Neural cell (in vitro differentiated cells): ENCODE data around the gene SPOCK1. TPM values are rescaled to one million over a fixed set of nuclear protein-coding genes. Genes with fewer than 3 reads are reported as not detected.

ENCODE experiments used
- H2AFZ ChIP-seq: fragments of 200-600, 300-800 bp; sonication (generic), shearing (Covaris generic); 2 replicates; pipeline ENCODE4 v1.6.0; 2014; ENCODE audit warnings: low read depth, mild to moderate bottlenecking, antibody characterized with exemption, low read length, moderate library complexity
- H3F3A ChIP-seq: fragments of 200-600 bp; shearing (Covaris generic); 2 replicates; pipeline ENCODE4 v1.6.1; 2016; ENCODE audit warnings: mild to moderate bottlenecking, moderate library complexity, mixed read lengths, antibody characterized with exemption, low read length; ENCODE audit not compliant: insufficient read depth, poor library complexity, severe bottlenecking
- H3K27ac ChIP-seq: fragments of 200-600, 300-800 bp; sonication (generic), shearing (Covaris generic); 2 replicates; pipeline ENCODE4 v1.5.1; 2014; ENCODE audit warnings: mild to moderate bottlenecking, low read length, moderate library complexity
- H3K27me3 ChIP-seq: fragments of 300-800, 200-600 bp; sonication (generic), shearing (Covaris generic); 2 replicates; pipeline ENCODE4 v1.6.0; 2014; ENCODE audit warnings: mild to moderate bottlenecking, low read depth, low read length, moderate library complexity; ENCODE audit not compliant: insufficient read depth
- H3K36me3 ChIP-seq: fragments of 300-800, 200-600 bp; sonication (generic), shearing (Covaris generic); 2 replicates; pipeline ENCODE4 v1.5.1; 2014; ENCODE audit warnings: mild to moderate bottlenecking, antibody characterized with exemption, low read length, moderate library complexity; ENCODE audit not compliant: insufficient read depth
- H3K4me2 ChIP-seq: fragments of 300-800, 200-600 bp; sonication (generic), shearing (Covaris generic); 2 replicates; pipeline ENCODE4 v1.6.0; 2014; ENCODE audit warnings: mild to moderate bottlenecking, low read length
- H3K4me3 ChIP-seq: fragments of 300-800, 200-600 bp; sonication (generic), shearing (Covaris generic); 2 replicates; pipeline ENCODE4 v1.5.1; 2014; ENCODE audit warnings: mild to moderate bottlenecking, low read length, moderate library complexity
- H3K79me2 ChIP-seq: fragments of 200-600 bp; shearing (Covaris generic); replicated peaks from 2 replicates; pipeline ENCODE4 v1.6.0; 2014; ENCODE audit warnings: mild to moderate bottlenecking, low read length, moderate library complexity; ENCODE audit not compliant: insufficient read depth
- H3K9ac ChIP-seq: fragments of 300-800, 200-600 bp; sonication (generic), shearing (Covaris generic); 2 replicates; pipeline ENCODE4 v1.6.1; 2016; ENCODE audit warnings: mild to moderate bottlenecking, low read length, mixed read lengths
- H3K9me2 ChIP-seq: fragments of 200-600 bp; shearing (Covaris generic); 2 replicates; pipeline ENCODE4 v1.6.1; 2016; ENCODE audit warnings: mild to moderate bottlenecking, low read length, mixed read lengths; ENCODE audit not compliant: insufficient read depth
- H3K9me3 ChIP-seq: fragments of 200-600, 300-800 bp; sonication (generic), shearing (Covaris generic); 2 replicates; pipeline ENCODE4 v1.6.1; 2016; ENCODE audit warnings: mild to moderate bottlenecking, mixed run types, low read length, moderate library complexity, mixed read lengths
- H4K20me1 ChIP-seq: fragments of 200-600 bp; shearing (Covaris generic); 2 replicates; pipeline ENCODE4 v1.6.1; 2016; ENCODE audit warnings: mild to moderate bottlenecking, mixed run types; ENCODE audit not compliant: insufficient read depth
- CTCF ChIP-seq: fragments of 450-650 bp; IDR thresholded peaks from 2 replicates; pipeline ENCODE4 v1.5.1; 2014; ENCODE audit warnings: antibody characterized with exemption, mild to moderate bottlenecking, moderate library complexity; ENCODE audit not compliant: poor library complexity, severe bottlenecking
- EP300 ChIP-seq: fragments of 450-650 bp; conservative IDR thresholded peaks from 2 replicates; pipeline ENCODE4 v1.6.1; 2014; ENCODE audit warnings: antibody characterized with exemption, mild to moderate bottlenecking, moderate library complexity; ENCODE audit not compliant: poor library complexity, severe bottlenecking
- EZH2 ChIP-seq: fragments of 200-600, 300-800 bp; shearing (Covaris generic), sonication (generic); IDR thresholded peaks from 2 replicates; pipeline ENCODE4 v1.6.1; 2014; ENCODE audit warnings: antibody characterized with exemption, low read length, borderline replicate concordance, mild to moderate bottlenecking; ENCODE audit not compliant: insufficient read depth, poor library complexity, severe bottlenecking
- MXI1 ChIP-seq: fragments of 450-650 bp; conservative IDR thresholded peaks from 2 replicates; pipeline ENCODE4 v1.6.1; 2014; ENCODE audit warnings: antibody characterized with exemption, mild to moderate bottlenecking; ENCODE audit not compliant: poor library complexity, severe bottlenecking
- POLR2AphosphoS5 ChIP-seq: IDR thresholded peaks from 2 replicates; pipeline ENCODE4 v1.6.1; 2012
- RAD21 ChIP-seq: fragments of 450-650 bp; conservative IDR thresholded peaks from 2 replicates; pipeline ENCODE4 v1.6.1; 2014; ENCODE audit warnings: antibody characterized with exemption, mild to moderate bottlenecking, moderate library complexity
- SMC3 ChIP-seq: fragments of 450-650 bp; conservative IDR thresholded peaks from 2 replicates; pipeline ENCODE4 v1.6.1; 2014; ENCODE audit warnings: antibody characterized with exemption, mild to moderate bottlenecking, moderate library complexity; ENCODE audit not compliant: poor library complexity
- TAF1 ChIP-seq: IDR thresholded peaks from 2 replicates; pipeline ENCODE4 v1.6.1; 2012; ENCODE audit warnings: low read depth
- polyA plus RNA-seq: library from polyadenylated mRNA; depleted of rRNA; stranded (reverse); fragments of >200 nt; gene quantifications from 2 replicates; pipeline ENCODE4 v1.2.3, GENCODE V29; 2014
- TF ChIP-seq, protein P1 (sequence below): IDR thresholded peaks from 2 replicates; pipeline ENCODE4 v1.6.1; 2012; ENCODE audit warnings: borderline replicate concordance

Gene SPOCK1
- polyA plus RNA-seq, 1 donor from 2014 or later: 33.6 TPM

DNA sequence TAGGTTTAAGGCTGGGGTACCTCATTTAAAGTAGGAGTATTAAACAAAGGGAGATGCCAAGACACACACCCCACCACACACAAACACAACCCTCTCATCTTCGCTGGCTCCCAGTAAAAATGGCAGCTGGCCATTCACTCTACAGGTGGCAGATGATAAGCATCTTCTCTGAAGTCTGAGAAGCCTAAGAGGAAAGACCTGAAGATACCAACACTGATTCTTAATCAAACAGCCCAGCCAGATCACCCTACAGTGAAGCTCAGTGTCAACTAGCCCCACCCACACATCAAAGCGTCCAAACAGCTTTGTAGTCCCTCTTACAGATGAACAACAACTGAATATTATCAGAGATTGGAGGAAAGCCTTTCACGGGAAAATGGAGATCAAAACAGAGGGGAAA is 59.5 kb downstream of the SPOCK1 start:
- H4K20me1 ChIP-seq: no peaks in the 10 kb centered on the region
- H3K4me2 ChIP-seq: no peak overlapping the region
- H3K9me2 ChIP-seq: no peaks in the 10 kb centered on the region
- no peaks in the 10 kb centered on the region for H3K36me3 ChIP-seq
- no peaks in the 10 kb centered on the region for H3K79me2 ChIP-seq
- no peak overlapping the region for H2AFZ ChIP-seq
- H3K27me3 ChIP-seq: no peaks in the 10 kb centered on the region
- H3F3A ChIP-seq: no peaks in the 10 kb centered on the region
- no peak overlapping the region for H3K9ac ChIP-seq
- TF ChIP-seq TAF1 (no peak), CTCF (no peak), SMC3 (no peak), RAD21 (no peak), EP300 (no peak), POLR2AphosphoS5 (no peak), EZH2 (no peak), MXI1 (no peak)
- TF ChIP-seq, protein P1, sequence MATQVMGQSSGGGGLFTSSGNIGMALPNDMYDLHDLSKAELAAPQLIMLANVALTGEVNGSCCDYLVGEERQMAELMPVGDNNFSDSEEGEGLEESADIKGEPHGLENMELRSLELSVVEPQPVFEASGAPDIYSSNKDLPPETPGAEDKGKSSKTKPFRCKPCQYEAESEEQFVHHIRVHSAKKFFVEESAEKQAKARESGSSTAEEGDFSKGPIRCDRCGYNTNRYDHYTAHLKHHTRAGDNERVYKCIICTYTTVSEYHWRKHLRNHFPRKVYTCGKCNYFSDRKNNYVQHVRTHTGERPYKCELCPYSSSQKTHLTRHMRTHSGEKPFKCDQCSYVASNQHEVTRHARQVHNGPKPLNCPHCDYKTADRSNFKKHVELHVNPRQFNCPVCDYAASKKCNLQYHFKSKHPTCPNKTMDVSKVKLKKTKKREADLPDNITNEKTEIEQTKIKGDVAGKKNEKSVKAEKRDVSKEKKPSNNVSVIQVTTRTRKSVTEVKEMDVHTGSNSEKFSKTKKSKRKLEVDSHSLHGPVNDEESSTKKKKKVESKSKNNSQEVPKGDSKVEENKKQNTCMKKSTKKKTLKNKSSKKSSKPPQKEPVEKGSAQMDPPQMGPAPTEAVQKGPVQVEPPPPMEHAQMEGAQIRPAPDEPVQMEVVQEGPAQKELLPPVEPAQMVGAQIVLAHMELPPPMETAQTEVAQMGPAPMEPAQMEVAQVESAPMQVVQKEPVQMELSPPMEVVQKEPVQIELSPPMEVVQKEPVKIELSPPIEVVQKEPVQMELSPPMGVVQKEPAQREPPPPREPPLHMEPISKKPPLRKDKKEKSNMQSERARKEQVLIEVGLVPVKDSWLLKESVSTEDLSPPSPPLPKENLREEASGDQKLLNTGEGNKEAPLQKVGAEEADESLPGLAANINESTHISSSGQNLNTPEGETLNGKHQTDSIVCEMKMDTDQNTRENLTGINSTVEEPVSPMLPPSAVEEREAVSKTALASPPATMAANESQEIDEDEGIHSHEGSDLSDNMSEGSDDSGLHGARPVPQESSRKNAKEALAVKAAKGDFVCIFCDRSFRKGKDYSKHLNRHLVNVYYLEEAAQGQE: no peak
- H3K9me3 ChIP-seq: no peaks in the 10 kb centered on the region
- no peak overlapping the region for H3K27ac ChIP-seq
- no peak overlapping the region for H3K4me3 ChIP-seq

GRCh38 chr5:137438932-137439331 is 60.2 kb downstream of the SPOCK1 start:
- H3F3A ChIP-seq: no peaks in the 10 kb centered on the region
- no peak overlapping the region for H3K9ac ChIP-seq
- H3K4me3 ChIP-seq: no peak overlapping the region
- H4K20me1 ChIP-seq: no peaks in the 10 kb centered on the region
- no peaks in the 10 kb centered on the region for H3K79me2 ChIP-seq
- no peak for TF ChIP-seq EZH2
- no peak for TF ChIP-seq TAF1
- TF ChIP-seq MXI1: no peak
- no peak for TF ChIP-seq RAD21
- TF ChIP-seq POLR2AphosphoS5: no peak
- no peak for TF ChIP-seq SMC3
- no peak for TF ChIP-seq CTCF
- TF ChIP-seq EP300: no peak
- TF ChIP-seq, protein P1: no peak
- no peak overlapping the region for H3K4me2 ChIP-seq
- no peaks in the 10 kb centered on the region for H3K27me3 ChIP-seq
- no peak overlapping the region for H2AFZ ChIP-seq
- H3K36me3 ChIP-seq: no peaks in the 10 kb centered on the region
- H3K9me2 ChIP-seq: no peaks in the 10 kb centered on the region
- no peaks in the 10 kb centered on the region for H3K9me3 ChIP-seq
- H3K27ac ChIP-seq: no peak overlapping the region
